B cell (primary cell): ENCODE data around the gene PLXNA1. TPM values are rescaled to one million over a fixed set of nuclear protein-coding genes. Genes with fewer than 3 reads are reported as not detected.

ENCODE experiments used
- ATAC-seq: fragments of 200-7000 bp; cut with Tn5 transposase; one replicate; pipeline ENCODE4 v1.10.0; 2021; ENCODE audit warnings: low read depth, mild to moderate bottlenecking, moderate number of reproducible peaks, moderate library complexity
- CTCF ChIA-PET: fragments of 350-600 bp; sonication (Branson Sonifier 250); formaldehyde crosslinking; loops from one replicate; lab custom pipeline; 2021; ENCODE audit warnings: antibody characterized with exemption, inconsistent platforms; lab: Charles Lee
- POLR2A ChIA-PET: fragments of 350-600 bp; sonication (Branson Sonifier 250); formaldehyde crosslinking; loops from one replicate; lab custom pipeline; 2021; ENCODE audit warnings: antibody characterized with exemption; lab: Charles Lee
- DNase-seq: peaks from one replicate; pipeline ENCODE4 v3.0.0; 2013
- H2AFZ ChIP-seq: 2 replicates; pipeline ENCODE4 v1.6.1; 2012; ENCODE audit warnings: mild to moderate bottlenecking, low read depth, low read length; ENCODE audit not compliant: insufficient read depth, poor library complexity, severe bottlenecking
- H3K27ac ChIP-seq, 2 donors: 1 replicate in 1 of 2; 2 replicates in 1 of 2; pipeline ENCODE4 v1.5.1; 2012 to 2013; ENCODE audit warnings: low read length in 2 of 2, mild to moderate bottlenecking in 2 of 2, moderate library complexity in 1 of 2
- H3K27me3 ChIP-seq, 4 experiments: fragments of 200-600 bp in 1 of 4; sonication (generic) in 1 of 4; replicated peaks in 1 of 4; 1 replicate in 2 of 4; 2 replicates in 2 of 4; pipeline versions ENCODE4 v1.6.1 to v1.7.0; 2013 to 2016; ENCODE audit warnings: low read length in 3 of 4, mild to moderate bottlenecking in 2 of 4, mixed read lengths in 1 of 4, moderate library complexity in 1 of 4; ENCODE audit not compliant: insufficient read depth in 4 of 4, control insufficient read depth in 3 of 4; ENCODE audit errors: control extremely low read depth in 1 of 4
- H3K36me3 ChIP-seq, 2 experiments: replicated peaks in 1 of 2; 1 replicate in 1 of 2; 2 replicates in 1 of 2; pipeline versions ENCODE4 v1.6.1 to v1.7.1; 2013; ENCODE audit warnings: low read length in 1 of 2; ENCODE audit not compliant: insufficient read depth in 2 of 2, control insufficient read depth in 1 of 2; ENCODE audit errors: control extremely low read depth in 1 of 2, extremely low read depth in 1 of 2
- H3K4me1 ChIP-seq, 2 donors: fragments of 200-600 bp in 1 of 2; sonication (generic) in 1 of 2; 1 replicate in 1 of 2; 2 replicates in 1 of 2; pipeline versions ENCODE4 v1.5.1 to v1.6.1; 2013 to 2017; ENCODE audit warnings: low read length in 2 of 2; ENCODE audit not compliant: control insufficient read depth in 2 of 2, insufficient read depth in 2 of 2
- H3K4me2 ChIP-seq: replicated peaks from 2 replicates; pipeline ENCODE3; 2012; ENCODE audit warnings: mild to moderate bottlenecking, low read depth, low read length; ENCODE audit not compliant: poor library complexity, severe bottlenecking
- H3K4me3 ChIP-seq, 5 experiments: fragments of 200-600 bp in 1 of 5; sonication (generic) in 1 of 5; 1 replicate in 3 of 5; 2 replicates in 2 of 5; pipeline versions ENCODE4 v1.5.1 to v1.7.0; 2011 to 2016; ENCODE audit warnings: low read length in 4 of 5, mild to moderate bottlenecking in 4 of 5, low read depth in 2 of 5, control low read depth in 1 of 5, moderate library complexity in 1 of 5; ENCODE audit not compliant: insufficient read depth in 1 of 5; ENCODE audit errors: control extremely low read depth in 1 of 5, extremely low read depth in 1 of 5
- H3K79me2 ChIP-seq: fragments of 200-600 bp; sonication (generic); one replicate; pipeline ENCODE4 v1.6.0; 2016; ENCODE audit warnings: low read length; ENCODE audit not compliant: control insufficient read depth, insufficient read depth
- H3K9ac ChIP-seq: fragments of 200-600 bp; sonication (generic); 2 replicates; pipeline ENCODE4 v1.6.1; 2017; ENCODE audit warnings: mild to moderate bottlenecking, low read length, moderate library complexity
- H3K9me3 ChIP-seq, 3 donors: one replicate each; pipeline versions ENCODE4 v1.6.1 to v1.7.1; 2013; ENCODE audit warnings: low read length in 2 of 3; ENCODE audit not compliant: control insufficient read depth in 2 of 3, insufficient read depth in 1 of 3; ENCODE audit errors: control extremely low read depth in 1 of 3
- H4K20me1 ChIP-seq: 2 replicates; pipeline ENCODE4 v1.6.0; 2012; ENCODE audit warnings: mild to moderate bottlenecking, low read length; ENCODE audit not compliant: insufficient read depth, control insufficient read depth, poor library complexity, severe bottlenecking
- H3K27ac Mint-ChIP-seq: one replicate; pipeline ENCODE4 v1.8.0; 2021; ENCODE audit warnings: mixed read lengths
- H3K27me3 Mint-ChIP-seq: one replicate; pipeline ENCODE4 v1.8.0; 2021; ENCODE audit warnings: mixed read lengths
- H3K4me1 Mint-ChIP-seq: one replicate; pipeline ENCODE4 v1.8.0; 2021; ENCODE audit warnings: mixed read lengths
- H3K4me3 Mint-ChIP-seq: one replicate; pipeline ENCODE4 v1.8.0; 2021; ENCODE audit warnings: mixed read lengths
- H3K9me3 Mint-ChIP-seq: one replicate; pipeline ENCODE4 v1.8.0; 2022; ENCODE audit warnings: mixed read lengths; ENCODE audit not compliant: insufficient read depth
- EZH2 ChIP-seq: IDR thresholded peaks from 2 replicates; pipeline ENCODE4 v1.6.1; 2012; ENCODE audit warnings: borderline replicate concordance, low read depth, mild to moderate bottlenecking, moderate library complexity, low read length; ENCODE audit not compliant: insufficient read depth, poor library complexity, severe bottlenecking
- WGBS: methylation state at CpG from one replicate; pipeline ENCODE4 v1.1.5; 2013; ENCODE audit warnings: missing lambda C conversion rate; ENCODE audit not compliant: insufficient coverage; 5-methylcytosine and 5-hydroxymethylcytosine counted together
- intact Hi-C: fragments of 100-400 bp; cut with micrococcal nuclease; formaldehyde crosslinking; loops from one replicate; pipeline ENCODE4 v1.10.0; 2022
- polyA plus RNA-seq: library from polyadenylated mRNA; depleted of rRNA; stranded (reverse); fragments of >200 nt; gene quantifications from 2 replicates; pipeline ENCODE4 v1.2.3, GENCODE V29; 2012
- total RNA-seq, 2 donors: library from RNA; stranded (reverse); fragments of 120-200 nt in 1 of 2; gene quantifications; 1 replicate in 1 of 2; 2 replicates in 1 of 2; pipeline versions ENCODE4 v1.2.3 to v1.2.4, GENCODE V29; 2013 to 2022
- TF ChIP-seq, protein P1 (sequence below): fragments of 200-600 bp; IDR thresholded peaks from one replicate; pipeline ENCODE4 v1.8.0; 2022; ENCODE audit warnings: antibody characterized with exemption, mild to moderate bottlenecking

The PLXNA1 gene
- total and polyA plus RNA-seq, 2 donors (not counting 1 experiment from before 2014, with no cell fraction given): 6.7 to 22.3 TPM

DNA sequence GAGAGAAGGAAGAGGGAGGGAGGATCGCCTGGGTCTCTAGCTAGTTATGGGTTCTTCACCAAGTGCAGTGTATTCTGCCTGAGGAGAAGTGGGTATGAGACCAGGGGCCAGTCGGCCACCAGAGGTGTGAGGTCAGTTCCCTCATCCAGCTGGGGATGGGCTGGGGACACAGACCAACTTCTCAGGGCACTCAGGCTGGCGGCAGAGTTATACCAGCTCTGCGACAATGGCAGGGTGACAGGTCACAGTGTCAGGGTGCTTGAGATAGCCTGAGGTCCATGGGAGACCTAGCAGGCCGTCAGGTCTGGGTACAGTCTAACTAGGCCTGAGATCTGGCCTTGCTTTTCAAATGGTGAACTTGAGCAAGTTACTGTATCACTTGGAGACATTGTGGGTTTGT is 31.4 kb upstream of the PLXNA1 start:
- Histone ChIP-seq H3K27me3 (no peaks in the 10 kb centered on the region), H4K20me1 (no peaks in the 10 kb centered on the region), H3K4me2 (no peak overlapping the region), H3K4me1 (peaks cover 13 to 36% of the 10 kb centered on the region in 2 donors), H2AFZ (no peak overlapping the region), H3K36me3 (no peaks in the 10 kb centered on the region), H3K9me3 (peaks cover 0 to 3% (median 0%) of the 10 kb centered on the region in 3 donors), H3K79me2 (no peaks in the 10 kb centered on the region), H3K9ac (no peak overlapping the region), H3K27ac (no peak overlapping the region), H3K4me3 (no peak overlapping the region)
- intact Hi-C loops: no loop called here
- POLR2A ChIA-PET: no interaction called here
- Mint-ChIP-seq H3K27me3 (no peaks in the 10 kb centered on the region), H3K4me1 (peaks cover 47% of the 10 kb centered on the region), H3K27ac (no peak overlapping the region), H3K4me3 (no peak overlapping the region), H3K9me3 (no peaks in the 10 kb centered on the region)
- no peak for ATAC-seq
- 96% methylated on average over 5 of the region's 5 CpGs for WGBS
- no peak for DNase-seq
- CTCF ChIA-PET: no interaction called here
- TF ChIP-seq EZH2: no peak
- TF ChIP-seq, protein P1, sequence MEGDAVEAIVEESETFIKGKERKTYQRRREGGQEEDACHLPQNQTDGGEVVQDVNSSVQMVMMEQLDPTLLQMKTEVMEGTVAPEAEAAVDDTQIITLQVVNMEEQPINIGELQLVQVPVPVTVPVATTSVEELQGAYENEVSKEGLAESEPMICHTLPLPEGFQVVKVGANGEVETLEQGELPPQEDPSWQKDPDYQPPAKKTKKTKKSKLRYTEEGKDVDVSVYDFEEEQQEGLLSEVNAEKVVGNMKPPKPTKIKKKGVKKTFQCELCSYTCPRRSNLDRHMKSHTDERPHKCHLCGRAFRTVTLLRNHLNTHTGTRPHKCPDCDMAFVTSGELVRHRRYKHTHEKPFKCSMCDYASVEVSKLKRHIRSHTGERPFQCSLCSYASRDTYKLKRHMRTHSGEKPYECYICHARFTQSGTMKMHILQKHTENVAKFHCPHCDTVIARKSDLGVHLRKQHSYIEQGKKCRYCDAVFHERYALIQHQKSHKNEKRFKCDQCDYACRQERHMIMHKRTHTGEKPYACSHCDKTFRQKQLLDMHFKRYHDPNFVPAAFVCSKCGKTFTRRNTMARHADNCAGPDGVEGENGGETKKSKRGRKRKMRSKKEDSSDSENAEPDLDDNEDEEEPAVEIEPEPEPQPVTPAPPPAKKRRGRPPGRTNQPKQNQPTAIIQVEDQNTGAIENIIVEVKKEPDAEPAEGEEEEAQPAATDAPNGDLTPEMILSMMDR: no peak

DNA sequence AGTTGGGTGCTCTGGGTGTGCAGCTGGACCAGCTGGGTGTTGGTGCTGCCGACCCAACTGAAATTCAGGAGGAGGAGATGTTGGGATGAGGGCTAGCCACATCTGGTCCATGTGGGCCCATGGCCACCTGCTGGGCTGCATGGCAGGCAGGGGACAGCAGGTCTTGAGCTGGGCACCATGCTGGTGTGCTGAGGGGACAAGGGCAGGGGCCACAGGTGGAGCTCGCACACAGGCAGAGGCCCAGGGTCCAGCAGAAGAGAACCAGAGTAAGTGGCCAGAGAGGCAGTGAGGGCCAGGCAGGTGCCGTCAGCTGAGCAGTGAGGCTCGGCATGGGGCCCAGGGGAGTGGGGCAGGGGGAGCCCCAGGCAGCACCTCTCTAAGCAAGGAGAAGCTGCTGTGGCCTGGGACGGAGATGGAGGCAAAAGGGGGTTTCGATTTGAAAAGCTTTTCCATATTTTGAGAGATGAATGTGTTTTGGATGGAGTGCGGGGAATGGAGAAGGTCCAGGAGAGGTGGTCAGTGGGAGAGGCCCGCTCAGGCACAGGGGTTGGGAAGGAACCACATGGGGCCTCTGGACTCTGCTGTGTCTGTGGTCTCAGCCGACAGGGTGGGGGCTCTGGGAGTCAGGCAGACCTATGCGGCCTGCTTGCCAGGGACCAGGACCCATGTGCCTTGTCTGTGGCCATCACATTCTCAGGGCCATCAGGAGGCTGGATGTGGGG is 30.5 kb upstream of the PLXNA1 start:
- H3K27me3 Mint-ChIP-seq: no peaks in the 10 kb centered on the region
- H3K27me3 ChIP-seq: no peaks in the 10 kb centered on the region
- no peak for DNase-seq
- H3K36me3 ChIP-seq: no peaks in the 10 kb centered on the region
- no peak overlapping the region for H3K9ac ChIP-seq
- peaks cover 45% of the 10 kb centered on the region for H3K4me1 Mint-ChIP-seq
- H4K20me1 ChIP-seq: no peaks in the 10 kb centered on the region
- no peak overlapping the region for H3K27ac ChIP-seq
- H3K9me3 Mint-ChIP-seq: no peaks in the 10 kb centered on the region
- no peaks in the 10 kb centered on the region for H3K79me2 ChIP-seq
- no peak overlapping the region for H3K4me2 ChIP-seq
- H3K4me3 Mint-ChIP-seq: no peak overlapping the region
- ChIA-PET POLR2A (interaction anchor here (0.9 kb wide), 1 partner anchor 9 kb away, joined by 3 read pairs; no protein-coding TSS in a partner anchor), CTCF (no interaction called here)
- H2AFZ ChIP-seq: no peak overlapping the region
- peaks cover 13 to 33% of the 10 kb centered on the region in 2 donors for H3K4me1 ChIP-seq
- 77% methylated on average over 9 of the region's 10 CpGs for WGBS
- no peak for ATAC-seq
- H3K4me3 ChIP-seq: no peak overlapping the region
- TF ChIP-seq EZH2: no peak
- TF ChIP-seq, protein P1: no peak
- intact Hi-C loops: no loop called here
- H3K9me3 ChIP-seq: peaks cover 0 to 3% (median 0%) of the 10 kb centered on the region in 3 donors
- no peak overlapping the region for H3K27ac Mint-ChIP-seq
